ENCODE data around the gene SLC6A13. TPM values are rescaled to one million over a fixed set of nuclear protein-coding genes. Genes with fewer than 3 reads are reported as not detected.

SLC6A13 gene
- total RNA-seq, 2 donors from 2014 or later: 0.54 TPM; not detected in 1

DNA sequence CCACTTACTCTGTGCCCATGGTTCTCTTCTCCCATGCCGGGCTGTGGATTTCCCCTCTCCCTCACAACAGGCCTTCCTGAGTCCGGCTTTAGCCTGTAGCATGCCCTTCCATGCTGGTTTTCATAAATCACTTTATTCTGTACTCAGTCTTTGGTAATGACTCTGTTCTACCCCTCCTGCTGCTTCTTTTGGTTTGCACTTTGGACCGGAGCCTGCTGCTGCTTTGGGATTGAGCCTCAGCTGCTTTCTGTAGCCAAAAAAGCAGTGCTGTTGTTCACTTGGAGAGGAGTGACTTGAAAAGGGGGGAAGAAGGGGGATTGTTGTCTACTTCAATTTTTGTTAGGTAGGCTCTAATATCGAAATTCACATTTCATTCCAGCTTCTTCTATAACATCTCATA lies 8.5 kb upstream of the SLC6A13 start:
- ATAC-seq (ENCODE audit: insufficient number of reproducible peaks, low FRiP score, low read depth): no peak
- H3K4me3 ChIP-seq: no peak overlapping the region
- TF ChIP-seq, protein P1, sequence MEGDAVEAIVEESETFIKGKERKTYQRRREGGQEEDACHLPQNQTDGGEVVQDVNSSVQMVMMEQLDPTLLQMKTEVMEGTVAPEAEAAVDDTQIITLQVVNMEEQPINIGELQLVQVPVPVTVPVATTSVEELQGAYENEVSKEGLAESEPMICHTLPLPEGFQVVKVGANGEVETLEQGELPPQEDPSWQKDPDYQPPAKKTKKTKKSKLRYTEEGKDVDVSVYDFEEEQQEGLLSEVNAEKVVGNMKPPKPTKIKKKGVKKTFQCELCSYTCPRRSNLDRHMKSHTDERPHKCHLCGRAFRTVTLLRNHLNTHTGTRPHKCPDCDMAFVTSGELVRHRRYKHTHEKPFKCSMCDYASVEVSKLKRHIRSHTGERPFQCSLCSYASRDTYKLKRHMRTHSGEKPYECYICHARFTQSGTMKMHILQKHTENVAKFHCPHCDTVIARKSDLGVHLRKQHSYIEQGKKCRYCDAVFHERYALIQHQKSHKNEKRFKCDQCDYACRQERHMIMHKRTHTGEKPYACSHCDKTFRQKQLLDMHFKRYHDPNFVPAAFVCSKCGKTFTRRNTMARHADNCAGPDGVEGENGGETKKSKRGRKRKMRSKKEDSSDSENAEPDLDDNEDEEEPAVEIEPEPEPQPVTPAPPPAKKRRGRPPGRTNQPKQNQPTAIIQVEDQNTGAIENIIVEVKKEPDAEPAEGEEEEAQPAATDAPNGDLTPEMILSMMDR (IDR thresholded peaks at IDR 0.05): no peak
- no peaks in the 10 kb centered on the region for H3K4me1 ChIP-seq (ENCODE audit: control insufficient read depth in 1 of 2, low read depth in 2 of 2)
- H3K36me3 ChIP-seq: no peaks in the 10 kb centered on the region
- no peaks in the 10 kb centered on the region for H3K9me3 ChIP-seq
- no peak for DNase-seq (ENCODE audit: low spot score)
- H3K27ac ChIP-seq: no peak overlapping the region
- H3K27me3 ChIP-seq (replicated peaks; ENCODE audit: insufficient read depth): no peaks in the 10 kb centered on the region

DNA sequence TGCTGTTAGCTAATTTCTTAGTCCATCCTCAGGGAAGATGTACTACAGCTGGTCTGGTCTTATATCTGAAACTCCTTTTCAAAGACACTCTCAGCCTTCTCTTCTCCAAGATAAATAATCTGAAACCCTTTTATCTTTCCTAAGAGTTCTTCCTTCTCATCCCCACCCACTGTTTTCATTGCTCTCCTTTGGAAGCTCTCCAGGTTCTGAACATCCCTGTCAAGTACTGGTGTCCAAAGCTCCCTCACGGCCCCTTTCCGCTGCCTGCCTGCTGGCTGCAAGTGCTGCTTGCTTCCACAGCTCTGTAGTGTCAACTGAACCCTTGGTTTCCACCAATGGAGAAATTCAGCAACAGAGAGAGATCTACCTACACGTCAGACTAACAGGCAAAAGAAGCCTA lies 6.6 kb upstream of the SLC6A13 start:
- no peaks in the 10 kb centered on the region for H3K4me1 ChIP-seq (ENCODE audit: control insufficient read depth in 1 of 2, low read depth in 2 of 2)
- H3K36me3 ChIP-seq: no peaks in the 10 kb centered on the region
- H3K4me3 ChIP-seq: no peak overlapping the region
- no peak for ATAC-seq (ENCODE audit: insufficient number of reproducible peaks, low FRiP score, low read depth)
- H3K27ac ChIP-seq: no peak overlapping the region
- no peaks in the 10 kb centered on the region for H3K27me3 ChIP-seq (replicated peaks; ENCODE audit: insufficient read depth)
- DNase-seq (ENCODE audit: low spot score): no peak
- TF ChIP-seq, protein P1 (IDR thresholded peaks at IDR 0.05): no peak
- H3K9me3 ChIP-seq: no peaks in the 10 kb centered on the region

DNA sequence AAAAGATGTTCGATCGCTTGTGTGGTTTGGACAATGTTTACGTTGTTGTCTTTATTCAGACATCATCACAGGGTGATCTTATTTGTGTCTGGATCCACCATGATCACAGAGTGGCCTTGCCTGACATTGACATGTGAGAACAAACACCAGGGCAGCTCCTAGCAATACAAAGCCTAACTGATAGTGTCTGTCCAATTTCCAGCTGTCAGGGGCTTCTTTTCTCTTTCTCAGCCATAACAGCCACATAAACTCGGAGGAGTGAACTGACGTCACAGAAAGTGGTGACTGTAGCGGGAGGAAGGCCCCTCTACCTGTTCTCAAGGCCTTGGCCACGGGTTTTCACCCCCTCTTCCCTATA lies 5.8 kb upstream of the SLC6A13 start:
- Histone ChIP-seq H3K27me3 (replicated peaks; ENCODE audit: insufficient read depth) (no peaks in the 10 kb centered on the region), H3K4me1 (ENCODE audit: control insufficient read depth in 1 of 2, low read depth in 2 of 2) (no peaks in the 10 kb centered on the region), H3K27ac (no peak overlapping the region), H3K36me3 (no peaks in the 10 kb centered on the region), H3K9me3 (no peaks in the 10 kb centered on the region), H3K4me3 (no peak overlapping the region)
- TF ChIP-seq, protein P1 (IDR thresholded peaks at IDR 0.05): no peak
- ATAC-seq (ENCODE audit: insufficient number of reproducible peaks, low FRiP score, low read depth): no peak
- no peak for DNase-seq (ENCODE audit: low spot score)

DNA sequence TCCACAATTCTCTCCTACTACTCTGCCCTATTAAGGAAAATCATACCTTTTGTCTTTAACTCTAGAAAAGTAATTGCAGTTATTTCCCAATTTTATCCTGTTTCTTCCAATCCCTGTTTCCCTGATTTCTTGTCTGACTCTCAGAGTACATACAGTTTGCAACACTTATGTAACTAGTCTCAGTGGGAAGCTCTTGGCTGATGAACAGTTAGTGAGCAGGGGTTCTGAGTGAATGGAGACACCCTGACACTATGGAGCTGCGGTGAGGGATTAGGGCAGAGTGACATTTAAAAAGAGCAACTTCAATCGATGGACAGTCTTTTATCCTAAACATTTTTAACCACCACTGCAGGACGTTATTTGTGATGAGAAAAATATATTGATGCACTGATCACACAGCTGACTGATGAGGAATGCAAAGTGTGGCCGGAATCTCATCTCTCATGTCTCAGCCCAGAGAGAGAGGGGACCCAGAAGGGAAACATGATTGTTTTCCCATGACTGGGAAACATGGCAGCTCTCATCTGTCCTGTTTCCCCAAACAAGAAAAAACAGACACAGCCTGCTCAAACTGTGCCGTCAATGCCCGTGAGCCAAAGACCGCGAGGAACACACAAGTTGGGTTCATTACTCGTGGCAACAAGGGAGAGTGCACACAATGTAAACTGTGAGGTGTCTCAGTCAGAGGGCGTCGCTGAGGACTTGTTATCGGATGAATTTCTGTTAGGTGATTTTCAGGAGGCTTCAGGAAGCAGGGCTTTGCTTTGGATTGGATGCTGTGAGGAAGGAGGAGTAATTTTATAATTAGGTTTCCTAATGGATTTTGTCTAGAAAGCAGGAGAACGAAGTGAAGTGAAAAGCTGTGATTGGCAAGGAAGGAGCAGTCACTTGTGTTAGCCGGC lies 5.2 kb upstream of the SLC6A13 start:
- Histone ChIP-seq H3K27me3 (replicated peaks; ENCODE audit: insufficient read depth) (no peaks in the 10 kb centered on the region), H3K4me3 (no peak overlapping the region), H3K27ac (no peak overlapping the region), H3K36me3 (no peaks in the 10 kb centered on the region), H3K4me1 (ENCODE audit: control insufficient read depth in 1 of 2, low read depth in 2 of 2) (no peaks in the 10 kb centered on the region), H3K9me3 (no peaks in the 10 kb centered on the region)
- TF ChIP-seq, protein P1 (IDR thresholded peaks at IDR 0.05): no peak
- no peak for ATAC-seq (ENCODE audit: insufficient number of reproducible peaks, low FRiP score, low read depth)
- no peak for DNase-seq (ENCODE audit: low spot score)

DNA sequence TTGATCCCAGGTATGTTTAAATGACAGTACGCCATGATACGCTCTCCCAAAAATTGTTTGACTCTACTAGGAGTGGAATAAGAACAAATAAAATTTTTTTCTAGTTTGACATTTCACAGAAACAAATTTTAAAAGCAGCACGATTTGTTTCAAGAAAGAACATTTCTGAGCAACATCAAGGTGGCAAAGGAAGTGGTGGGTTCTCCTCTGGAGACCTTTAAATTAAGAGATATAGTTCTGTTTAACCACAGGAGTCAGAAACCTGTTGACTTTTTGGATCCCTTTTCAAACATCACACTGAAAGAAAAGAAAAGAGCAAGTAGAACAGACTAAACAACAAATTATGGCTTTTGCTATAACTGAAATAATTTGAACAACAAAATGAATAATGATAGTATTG lies 2.5 kb upstream of the SLC6A13 start:
- Histone ChIP-seq H3K9me3 (no peaks in the 10 kb centered on the region), H3K4me1 (ENCODE audit: control insufficient read depth in 1 of 2, low read depth in 2 of 2) (no peaks in the 10 kb centered on the region), H3K27ac (no peak overlapping the region), H3K36me3 (no peaks in the 10 kb centered on the region), H3K4me3 (no peak overlapping the region), H3K27me3 (replicated peaks; ENCODE audit: insufficient read depth) (no peaks in the 10 kb centered on the region)
- TF ChIP-seq, protein P1 (IDR thresholded peaks at IDR 0.05): no peak
- no peak for DNase-seq (ENCODE audit: low spot score)
- no peak for ATAC-seq (ENCODE audit: insufficient number of reproducible peaks, low FRiP score, low read depth)
